A673 (cell line): ENCODE data around the gene TMEM234.
"Not testable (repeated sequence)": the region's sequence is repeated elsewhere in the genome, so short reads cannot be mapped to it uniquely, and the experiment has no call there.

Experiments
- CTCF ChIP-seq: fragments of 300-800, 200-600 bp; sonication (generic); conservative IDR thresholded peaks from 2 replicates; pipeline ENCODE4 v1.5.1; 2017; ENCODE audit warnings: low read depth, mild to moderate bottlenecking, antibody characterized with exemption, low read length, moderate library complexity, mixed read lengths
- EZH2 ChIP-seq: fragments of 200-600 bp; sonication (generic); IDR thresholded peaks from 2 replicates; pipeline ENCODE4 v1.6.1; 2017; ENCODE audit warnings: borderline replicate concordance, low read depth, mild to moderate bottlenecking, mixed read lengths, antibody characterized with exemption, low read length; ENCODE audit not compliant: poor library complexity, severe bottlenecking

- TF ChIP-seq EZH2, CTCF: not testable (repeated sequence)
These were observed 41.1 kb upstream of the TMEM234 start for GRCh38 chr1:32263236-32263593.
